Stimulated activated naive CD4-positive, alpha-beta T cell treated with Interleukin-2 at 50 U/mL for 16 hours (primary cell): ENCODE measurements around the gene GRAMD4.
A peak's percentile ranks its signal among the peaks of the same experiment; 100 is the strongest.

Source experiments
- DNase-seq: peaks from one replicate; lab custom pipeline; 2025; lab: John Stamatoyannopoulos, UW

The GRAMD4 gene

DNA sequence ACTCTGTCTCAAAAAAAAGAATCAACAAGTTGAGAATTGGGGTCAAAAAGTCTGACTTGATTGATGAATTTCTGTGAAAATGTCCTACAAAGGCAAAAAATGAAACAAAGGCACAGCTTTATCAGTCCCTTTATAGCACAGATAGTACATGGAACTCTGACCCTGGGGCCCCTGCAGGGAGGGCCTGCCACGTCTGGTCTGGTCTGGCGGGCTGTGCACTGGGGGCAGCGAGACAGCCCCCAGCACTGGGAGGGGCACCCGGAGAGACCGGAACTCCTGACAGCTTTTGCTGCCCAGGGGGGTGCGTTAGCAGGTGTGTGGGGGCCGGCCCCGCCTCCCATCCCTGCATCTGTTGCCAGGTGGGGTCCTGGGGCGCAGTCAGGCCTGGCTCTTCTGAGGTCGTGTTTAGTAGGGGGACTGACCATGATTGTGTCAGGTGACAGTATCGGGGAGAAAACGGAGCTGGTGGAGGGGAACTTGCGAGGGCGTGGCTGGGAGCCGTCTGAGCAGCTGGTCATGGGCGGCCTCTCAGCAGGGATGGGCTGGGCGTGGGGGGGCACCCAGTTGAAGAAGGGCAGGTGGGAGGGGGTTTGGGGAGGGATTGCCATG, 51.7 kb downstream of the GRAMD4 start:
- no peak for DNase-seq

GRCh38 chr22:46672731-46673130, 52.5 kb downstream of the GRAMD4 start:
- DNase-seq = no peak

GRCh38 chr22:46673205-46673604, 53.0 kb downstream of the GRAMD4 start:
- no peak for DNase-seq

DNA sequence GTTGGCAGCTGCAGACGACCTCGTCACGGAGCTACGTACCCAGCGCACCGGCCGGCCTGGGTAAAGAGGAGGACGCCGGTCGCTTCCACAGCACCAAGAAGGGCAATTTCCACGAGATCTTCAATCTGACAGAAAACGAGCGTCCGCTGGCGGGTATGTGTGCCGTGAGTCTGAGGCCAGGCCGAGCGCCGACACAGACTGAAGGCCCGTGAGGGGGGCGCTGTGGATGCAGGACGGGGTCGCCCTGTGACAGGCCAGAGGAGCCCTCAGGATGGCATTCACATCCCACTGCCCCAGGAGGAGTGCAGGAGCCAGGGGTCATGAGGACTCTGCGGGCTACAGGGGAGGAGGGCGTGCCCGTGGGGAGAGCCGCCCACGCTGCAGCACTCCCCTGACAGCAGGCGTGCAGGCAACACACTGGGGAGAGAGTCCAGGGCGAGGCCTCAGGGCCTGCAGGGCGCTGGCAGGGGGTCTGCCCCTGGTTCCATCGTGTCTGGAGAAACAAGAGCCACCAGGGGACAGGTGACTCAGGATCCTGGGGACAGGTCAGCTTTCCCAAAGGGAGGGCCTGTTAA, 53.6 kb downstream of the GRAMD4 start:
- peak; percentile 8 for DNase-seq

DNA sequence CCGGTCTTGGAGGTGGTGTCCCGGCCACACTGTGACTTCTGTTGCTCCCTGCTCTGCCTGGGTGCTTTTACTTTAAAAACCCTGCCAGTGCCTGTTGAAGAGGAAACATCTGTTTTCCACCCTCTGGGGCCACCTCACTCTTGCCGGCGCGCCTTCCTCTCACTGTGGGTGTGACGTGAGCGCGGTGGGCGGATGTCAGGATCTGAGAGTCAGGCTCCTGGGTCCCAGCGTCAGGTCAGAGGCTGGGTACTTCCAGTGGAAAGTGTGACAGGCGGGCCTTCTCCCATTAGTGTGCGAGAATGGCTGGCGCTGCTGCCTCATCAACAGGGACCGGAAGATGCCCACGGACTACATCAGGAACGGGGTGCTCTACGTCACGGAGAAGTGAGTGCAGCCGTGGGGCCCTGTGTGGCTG, 54.2 kb downstream of the GRAMD4 start:
- DNase-seq = peak; percentile 92

DNA sequence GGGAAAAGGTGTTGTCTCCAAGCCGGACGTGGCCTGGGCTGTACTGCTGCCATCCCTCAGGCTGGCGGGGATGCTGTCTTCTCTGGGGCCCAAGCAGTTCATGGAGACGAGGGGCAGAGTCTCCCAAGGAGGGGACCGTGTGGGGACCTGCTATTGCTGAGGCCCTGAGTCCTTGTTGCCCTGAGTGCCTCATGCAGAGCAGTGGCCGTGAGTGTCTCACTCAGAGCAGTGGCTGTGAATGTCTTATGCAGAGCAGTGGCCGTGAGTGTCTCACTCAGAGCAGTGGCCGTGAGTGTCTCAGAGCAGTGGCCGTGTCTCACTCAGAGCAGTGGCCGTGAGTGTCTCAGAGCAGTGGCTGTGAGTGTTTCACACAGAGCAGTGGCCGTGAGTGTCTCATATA, 54.7 kb downstream of the GRAMD4 start:
- DNase-seq = no peak

- DNase-seq = no peak
Observed at GRCh38 chr22:46675479-46675878, 55.3 kb downstream of the GRAMD4 start.

DNA sequence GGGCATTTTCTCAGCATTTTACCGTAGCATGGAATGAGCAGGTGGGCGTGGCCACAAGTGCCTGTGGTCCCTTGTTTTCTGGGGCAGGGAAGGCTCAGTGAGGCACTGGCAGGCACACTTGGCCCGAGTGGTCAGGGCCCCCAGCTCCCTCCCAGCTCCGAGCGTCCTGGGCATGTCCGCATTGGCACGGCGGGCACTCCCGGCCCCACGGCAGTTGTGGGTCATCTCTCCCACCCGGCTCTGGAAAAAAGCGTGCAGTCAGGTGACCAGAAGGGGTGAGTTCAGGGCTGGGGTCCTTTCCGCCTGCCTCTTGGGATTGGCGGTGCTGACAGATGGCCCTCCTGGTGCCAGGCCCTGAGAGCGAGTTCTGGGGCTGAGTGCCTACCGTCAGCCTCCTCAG, 55.8 kb downstream of the GRAMD4 start:
- DNase-seq = no peak

GRCh38 chr22:46676479-46676878, 56.3 kb downstream of the GRAMD4 start:
- no peak for DNase-seq

GRCh38 chr22:46676881-46677280, 56.7 kb downstream of the GRAMD4 start:
- DNase-seq = no peak

GRCh38 chr22:46677323-46678002, 57.3 kb downstream of the GRAMD4 start:
- DNase-seq = no peak

GRCh38 chr22:46678003-46678657, 57.9 kb downstream of the GRAMD4 start:
- no peak for DNase-seq

DNA sequence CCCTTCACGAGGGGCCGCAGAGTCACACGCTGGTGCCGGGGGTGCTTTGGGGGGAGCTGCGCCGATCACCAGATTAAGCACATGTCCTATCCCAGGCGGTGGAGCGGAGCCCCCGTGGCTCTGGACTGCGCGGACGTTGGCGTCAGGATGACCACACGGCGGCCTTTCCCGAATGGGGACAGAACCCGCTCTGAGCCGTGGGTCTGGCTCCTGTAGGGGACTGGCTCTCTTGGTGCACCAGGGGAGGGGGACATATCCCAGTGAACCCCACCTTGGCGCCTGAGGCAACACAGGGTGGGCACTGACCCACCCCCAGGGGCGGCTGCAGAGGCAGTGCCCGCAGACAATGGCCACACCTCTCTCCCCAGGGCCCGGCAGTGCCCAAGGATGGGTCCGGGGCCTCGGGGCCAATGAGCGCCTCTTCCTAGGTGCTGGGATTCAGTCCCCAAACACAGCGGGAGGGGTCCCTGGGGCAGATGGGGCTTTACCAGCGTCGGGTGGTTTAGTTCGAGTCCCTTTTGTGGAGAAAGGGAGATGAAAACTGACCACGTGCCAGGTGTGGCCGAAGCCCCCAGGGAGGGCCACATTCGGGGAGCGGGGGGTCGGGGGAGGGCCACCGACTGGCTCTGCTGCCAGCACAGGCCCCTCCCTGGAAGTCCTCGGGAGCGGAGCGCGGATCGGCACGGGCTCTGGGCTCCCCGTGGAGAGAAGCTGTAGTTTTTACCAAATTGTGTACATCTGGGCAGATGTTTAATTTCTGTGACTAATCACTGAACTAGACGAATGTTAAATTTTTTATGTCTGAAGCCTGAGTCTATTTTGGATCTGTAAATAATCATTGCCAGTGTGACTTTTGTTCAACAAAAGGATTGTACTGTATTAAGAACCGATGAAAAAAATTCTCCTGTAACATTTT, 58.9 kb downstream of the GRAMD4 start:
- DNase-seq = no peak

GRCh38 chr22:46679706-46680269, 59.6 kb downstream of the GRAMD4 start:
- no peak for DNase-seq

DNA sequence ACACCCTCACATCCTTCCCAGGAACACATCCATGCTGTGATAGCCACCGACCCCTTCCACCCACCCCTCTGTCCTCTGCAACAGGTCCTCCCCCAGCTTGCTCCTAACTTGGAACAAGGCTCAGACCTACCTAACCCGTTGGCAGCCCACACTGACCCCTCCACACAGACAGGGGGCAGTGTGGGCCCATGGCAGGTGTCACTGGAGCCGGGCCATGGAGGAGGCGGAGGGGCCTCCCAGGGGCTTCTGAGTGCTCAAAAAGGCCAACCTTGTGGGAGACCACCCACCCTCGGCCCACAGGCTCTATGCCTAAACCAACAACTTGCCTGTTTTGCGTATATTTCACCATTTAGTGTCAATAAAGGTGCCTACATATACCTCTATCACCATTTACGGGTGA, 60.8 kb downstream of the GRAMD4 start:
- DNase-seq = no peak

DNA sequence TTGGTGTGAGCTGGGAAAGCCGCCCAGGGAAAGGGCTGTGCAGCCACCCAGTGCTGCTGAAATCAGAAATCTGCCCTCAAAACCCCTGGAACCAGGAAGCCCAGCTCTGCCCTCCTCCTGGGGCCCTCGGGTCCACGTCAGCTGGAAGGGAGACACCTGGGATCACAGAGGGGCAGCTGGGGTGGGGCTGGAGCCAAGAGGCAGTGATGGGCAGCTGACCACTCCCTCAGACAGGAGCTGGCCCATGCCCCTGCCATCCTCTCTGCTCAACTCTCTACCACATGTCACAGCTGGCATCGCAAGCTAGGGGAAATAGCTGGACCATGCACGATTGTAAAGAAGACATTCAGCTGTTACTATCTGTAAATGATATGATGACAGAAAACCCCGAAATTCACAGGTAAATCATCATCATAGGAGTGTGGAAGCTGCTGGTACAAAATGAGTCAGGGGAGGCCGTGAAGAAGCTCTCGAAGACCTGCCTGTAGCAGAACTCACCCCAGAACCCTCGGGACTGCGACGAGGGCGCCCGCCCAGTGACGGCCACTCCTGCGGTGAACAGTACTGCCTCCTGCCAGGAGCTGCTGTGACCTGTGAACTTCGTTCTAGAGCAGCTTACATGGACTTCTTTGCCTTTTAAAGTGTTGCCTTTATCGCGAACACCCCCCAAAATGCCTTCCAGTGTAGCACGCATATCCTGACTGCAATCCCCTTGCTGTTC, 62.0 kb downstream of the GRAMD4 start:
- DNase-seq = no peak

DNA sequence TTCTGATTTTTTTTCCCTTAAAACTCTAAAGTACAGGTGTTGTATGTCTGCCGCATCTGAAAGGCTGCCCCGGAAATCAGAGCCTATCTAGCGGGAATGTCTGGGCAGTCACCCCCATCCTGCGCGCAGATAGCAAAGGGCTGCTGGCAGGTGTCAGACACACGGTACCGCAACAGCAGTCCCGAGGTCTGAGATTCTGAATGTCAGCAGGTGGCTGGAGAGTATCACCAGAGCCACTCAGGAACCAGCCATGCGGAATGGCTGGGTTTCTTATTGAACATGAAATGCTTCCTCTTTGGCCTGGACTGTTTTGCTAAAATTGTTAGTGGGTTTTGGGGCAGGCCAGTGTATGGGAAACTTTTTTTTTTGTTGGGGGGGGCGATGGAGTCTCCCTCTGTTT, 64.5 kb downstream of the GRAMD4 start:
- DNase-seq = no peak

- DNase-seq = no peak
Observed at GRCh38 chr22:46686221-46687047, 66.2 kb downstream of the GRAMD4 start.

DNA sequence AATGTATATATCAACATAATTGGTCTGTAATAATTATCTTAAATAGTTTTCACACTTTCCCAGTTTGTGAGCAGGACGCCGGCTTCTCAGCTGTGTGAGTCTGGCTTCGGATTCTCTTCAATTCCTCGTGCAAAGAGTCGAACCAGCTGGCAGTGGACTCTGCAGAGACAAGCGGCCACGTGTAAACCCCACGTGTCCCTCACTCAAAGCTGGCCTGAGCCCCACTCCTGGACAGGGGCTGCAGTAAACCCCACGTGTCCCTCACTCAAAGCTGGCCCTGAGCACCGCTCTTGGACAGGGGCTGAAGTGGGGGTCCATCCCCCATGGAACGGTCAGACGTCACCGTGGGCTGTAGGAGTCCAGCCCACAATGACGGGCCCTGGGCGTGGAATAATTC, 66.9 kb downstream of the GRAMD4 start:
- DNase-seq = no peak

DNA sequence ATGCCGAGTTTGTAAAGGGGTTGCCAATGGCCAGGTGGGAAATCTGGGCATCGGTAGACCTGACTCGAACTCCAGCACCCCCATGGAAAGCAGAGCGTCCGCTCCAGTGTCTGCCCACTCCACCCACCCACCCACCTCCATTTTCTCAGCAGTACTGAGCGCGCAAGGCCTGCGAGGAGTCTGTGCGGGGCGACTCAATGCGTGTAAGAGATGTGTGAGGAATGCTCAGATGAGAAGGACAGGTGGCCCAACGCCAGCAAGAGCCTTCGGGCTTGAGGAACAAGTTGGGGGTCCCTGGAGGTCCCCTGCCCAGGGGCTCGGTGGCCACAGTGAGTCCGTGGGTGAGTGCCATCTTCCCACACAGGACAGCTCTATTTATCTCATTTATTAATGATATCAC, 67.3 kb downstream of the GRAMD4 start:
- DNase-seq = no peak
